GM10266 (cell line): ENCODE data around the gene C6orf58.
A peak's percentile ranks its signal among the peaks of the same experiment; 100 is the strongest.

Source experiments
- DNase-seq: peaks from one replicate; pipeline ENCODE4 v3.0.0; 2012; ENCODE audit errors: extremely low spot score
- TF ChIP-seq, protein P1 (sequence below): IDR thresholded peaks from 2 replicates; pipeline ENCODE4 v1.5.1; 2012; ENCODE audit warnings: mild to moderate bottlenecking, low read depth; ENCODE audit not compliant: control insufficient read depth, insufficient read depth; ENCODE audit errors: missing control alignments

C6orf58 gene

DNA sequence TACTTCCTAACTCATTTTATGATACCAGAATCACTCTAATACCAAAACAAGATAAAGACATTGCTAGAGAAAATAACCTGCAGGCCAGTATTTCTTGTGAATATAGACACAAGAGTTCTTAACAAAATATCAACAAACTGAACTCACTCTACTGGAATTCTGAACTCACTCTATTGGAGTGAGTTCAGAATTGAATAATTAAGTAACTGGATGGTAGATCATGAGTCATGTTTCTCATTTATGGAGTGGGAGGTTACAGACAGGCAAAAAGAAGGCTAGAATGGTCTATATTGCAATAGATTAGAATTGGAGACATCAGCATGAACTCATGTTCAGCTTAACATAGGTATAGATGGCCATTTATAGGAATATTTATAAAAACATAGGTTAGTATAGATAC, 26.6 kb upstream of the C6orf58 start:
- TF ChIP-seq, protein P1, sequence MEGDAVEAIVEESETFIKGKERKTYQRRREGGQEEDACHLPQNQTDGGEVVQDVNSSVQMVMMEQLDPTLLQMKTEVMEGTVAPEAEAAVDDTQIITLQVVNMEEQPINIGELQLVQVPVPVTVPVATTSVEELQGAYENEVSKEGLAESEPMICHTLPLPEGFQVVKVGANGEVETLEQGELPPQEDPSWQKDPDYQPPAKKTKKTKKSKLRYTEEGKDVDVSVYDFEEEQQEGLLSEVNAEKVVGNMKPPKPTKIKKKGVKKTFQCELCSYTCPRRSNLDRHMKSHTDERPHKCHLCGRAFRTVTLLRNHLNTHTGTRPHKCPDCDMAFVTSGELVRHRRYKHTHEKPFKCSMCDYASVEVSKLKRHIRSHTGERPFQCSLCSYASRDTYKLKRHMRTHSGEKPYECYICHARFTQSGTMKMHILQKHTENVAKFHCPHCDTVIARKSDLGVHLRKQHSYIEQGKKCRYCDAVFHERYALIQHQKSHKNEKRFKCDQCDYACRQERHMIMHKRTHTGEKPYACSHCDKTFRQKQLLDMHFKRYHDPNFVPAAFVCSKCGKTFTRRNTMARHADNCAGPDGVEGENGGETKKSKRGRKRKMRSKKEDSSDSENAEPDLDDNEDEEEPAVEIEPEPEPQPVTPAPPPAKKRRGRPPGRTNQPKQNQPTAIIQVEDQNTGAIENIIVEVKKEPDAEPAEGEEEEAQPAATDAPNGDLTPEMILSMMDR: no peak
- no peak for DNase-seq

DNA sequence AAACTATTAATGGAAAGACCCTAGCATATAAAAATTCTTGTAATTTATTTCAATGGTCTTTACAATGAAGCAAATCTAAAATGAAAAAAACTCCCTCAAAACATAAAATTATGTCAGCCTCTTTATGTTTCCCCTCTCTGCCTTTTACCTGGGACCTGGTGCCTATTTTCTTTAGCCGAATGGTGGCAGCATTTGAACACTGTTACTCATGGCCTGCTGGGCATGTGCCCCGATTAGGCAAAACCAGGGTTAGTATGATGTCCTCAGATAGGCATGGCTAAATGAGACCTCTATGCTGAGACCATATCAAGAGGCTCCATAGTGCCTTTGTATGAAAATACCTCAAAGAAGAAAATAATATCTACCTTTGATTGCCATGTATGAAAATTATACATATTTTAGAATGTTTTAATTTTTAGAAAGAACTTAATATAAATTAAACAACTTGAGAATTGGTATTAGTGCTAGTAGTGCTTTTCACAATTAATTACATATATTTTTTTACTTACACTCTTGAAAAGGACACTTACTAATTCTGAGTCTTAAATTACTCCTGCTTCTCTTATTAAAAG, 22.5 kb upstream of the C6orf58 start:
- DNase-seq: no peak
- TF ChIP-seq, protein P1: peak; percentile 48

DNA sequence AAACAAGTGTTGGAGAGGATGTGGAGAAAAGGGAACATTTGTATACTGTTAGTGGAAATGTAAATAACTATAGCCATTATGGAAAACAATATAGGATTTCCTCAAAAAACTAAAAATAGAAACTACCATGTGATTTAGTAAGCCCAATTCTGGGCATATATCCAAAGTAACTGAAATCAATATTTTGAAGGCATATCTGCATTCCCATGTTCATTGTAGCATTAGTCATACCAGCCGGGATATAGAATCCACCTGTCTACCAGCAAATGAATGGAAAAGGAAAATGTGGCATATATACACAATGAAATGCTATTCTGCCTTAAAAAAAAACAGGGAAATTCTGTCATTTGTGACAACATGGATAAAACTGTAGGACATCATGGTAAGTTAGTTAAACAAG, 15.3 kb upstream of the C6orf58 start:
- TF ChIP-seq, protein P1: no peak
- DNase-seq: no peak

DNA sequence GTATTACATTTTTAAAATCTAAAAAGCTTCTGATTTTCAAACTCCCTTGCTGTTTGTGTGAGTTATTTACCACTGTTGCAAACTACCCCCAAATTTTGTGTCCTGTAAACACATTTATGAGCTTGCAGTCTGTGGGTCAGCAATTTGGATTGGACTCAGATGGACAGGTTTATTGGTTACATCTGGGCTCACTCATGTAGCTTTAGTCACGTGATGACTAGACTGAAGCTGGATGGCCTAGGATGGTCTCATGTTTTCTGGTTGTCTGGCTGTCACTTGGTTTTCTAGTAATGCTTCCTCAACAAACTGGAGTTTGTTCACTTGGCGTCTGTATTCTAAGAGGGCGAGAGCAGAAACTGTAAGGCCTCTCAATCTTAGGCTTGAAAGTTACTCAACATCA, 12.2 kb upstream of the C6orf58 start:
- TF ChIP-seq, protein P1: no peak
- no peak for DNase-seq

DNA sequence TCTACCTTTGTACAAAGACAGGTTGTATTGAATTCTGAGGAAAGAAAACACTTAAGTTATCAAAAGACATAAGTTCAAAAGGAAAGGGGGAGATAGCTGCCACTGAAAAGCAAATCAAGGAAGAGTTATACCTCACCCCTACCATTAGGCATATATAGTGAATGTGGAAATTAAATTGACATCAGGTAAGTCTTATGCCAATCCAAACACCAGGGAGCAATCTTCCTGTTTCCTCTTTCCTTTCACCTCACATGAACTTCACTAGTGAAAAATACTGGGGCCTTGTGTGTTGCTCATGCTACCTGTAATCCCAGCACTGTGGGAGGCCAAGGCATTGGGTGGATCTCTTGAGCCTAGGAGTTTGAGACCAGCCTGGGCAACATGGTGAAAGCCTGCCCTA, 10.9 kb upstream of the C6orf58 start:
- TF ChIP-seq, protein P1: no peak
- DNase-seq: no peak

DNA sequence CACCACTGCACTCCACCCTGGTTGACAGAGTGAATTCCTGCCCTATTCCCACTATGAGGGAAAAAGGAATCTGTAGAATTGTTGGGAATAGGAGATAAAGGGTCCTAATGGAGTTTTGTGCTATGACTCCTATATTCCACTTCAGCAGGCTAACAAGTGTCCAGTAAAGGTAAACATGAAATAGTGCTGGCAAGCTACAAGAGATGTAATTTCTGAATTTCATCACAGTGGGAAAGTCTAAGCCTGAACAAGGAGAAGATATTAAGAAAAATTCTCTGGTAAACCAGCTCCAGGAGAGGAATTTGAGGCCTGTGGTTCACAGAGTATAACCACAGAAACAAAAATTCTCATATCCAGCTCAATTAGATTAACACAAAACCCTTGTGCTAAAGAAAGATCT, 10.3 kb upstream of the C6orf58 start:
- no peak for DNase-seq
- TF ChIP-seq, protein P1: no peak

DNA sequence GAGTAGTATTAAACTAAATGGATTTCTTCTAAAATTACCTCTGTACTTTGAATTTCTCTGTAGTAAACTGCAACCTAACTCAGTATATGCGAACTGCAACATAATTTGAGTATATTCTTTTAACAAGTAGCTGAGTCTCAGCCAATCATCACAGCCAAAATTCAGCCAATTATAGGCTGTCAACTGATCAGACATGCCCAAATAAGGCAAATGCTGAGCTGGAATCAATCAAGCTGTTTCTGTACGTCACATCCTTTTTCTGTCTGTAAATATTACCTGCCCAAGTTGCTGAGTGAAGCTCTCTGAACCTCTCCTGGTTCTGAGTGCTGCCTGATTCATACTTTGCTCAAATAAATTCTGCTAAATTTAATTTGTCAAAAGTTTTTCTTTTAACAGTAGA, 9.5 kb upstream of the C6orf58 start:
- TF ChIP-seq, protein P1: no peak
- DNase-seq: no peak
